D341Med (cell line): ENCODE results near the gene GAREM2.

Experiments used
- DNase-seq: peaks from one replicate; pipeline ENCODE4 v3.0.0; 2012; ENCODE audit warnings: low spot score

Gene GAREM2

GRCh38 chr2:26187537-26188104 lies 14.7 kb downstream of the GAREM2 start:
- no peak for DNase-seq

DNA sequence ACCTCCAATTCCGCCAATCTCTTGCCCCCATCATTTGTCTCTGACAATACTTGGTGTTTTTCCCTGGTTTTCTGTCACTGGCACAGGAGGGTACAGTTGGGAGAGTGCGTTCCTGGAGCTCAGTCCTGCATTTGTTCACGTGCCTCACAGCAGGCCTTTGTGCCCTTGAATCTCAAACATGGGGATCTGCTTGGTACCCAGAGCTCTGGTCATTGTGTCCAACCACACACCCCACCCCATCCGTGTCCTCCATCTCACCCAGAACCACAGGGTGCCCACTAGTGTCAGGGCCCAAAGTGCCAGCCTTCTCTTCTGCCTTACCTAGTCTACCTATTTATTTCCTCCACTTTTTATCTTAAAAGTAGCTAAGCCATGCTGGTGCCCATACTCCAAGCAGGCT lies 16.2 kb downstream of the GAREM2 start:
- DNase-seq = no peak

GRCh38 chr2:26189751-26190150 lies 16.9 kb downstream of the GAREM2 start:
- DNase-seq = no peak

GRCh38 chr2:26190369-26190768 lies 17.5 kb downstream of the GAREM2 start:
- no peak for DNase-seq

GRCh38 chr2:26191316-26192159 lies 18.6 kb downstream of the GAREM2 start:
- DNase-seq = no peak

- no peak for DNase-seq
Measured at GRCh38 chr2:26193578-26194231, 20.8 kb downstream of the GAREM2 start.

- no peak for DNase-seq
Measured at GRCh38 chr2:26195040-26195984, 22.4 kb downstream of the GAREM2 start.

- no peak for DNase-seq
Measured at GRCh38 chr2:26196683-26197418, 24.0 kb downstream of the GAREM2 start.

- no peak for DNase-seq
Measured at GRCh38 chr2:26197516-26197915, 24.6 kb downstream of the GAREM2 start.

DNA sequence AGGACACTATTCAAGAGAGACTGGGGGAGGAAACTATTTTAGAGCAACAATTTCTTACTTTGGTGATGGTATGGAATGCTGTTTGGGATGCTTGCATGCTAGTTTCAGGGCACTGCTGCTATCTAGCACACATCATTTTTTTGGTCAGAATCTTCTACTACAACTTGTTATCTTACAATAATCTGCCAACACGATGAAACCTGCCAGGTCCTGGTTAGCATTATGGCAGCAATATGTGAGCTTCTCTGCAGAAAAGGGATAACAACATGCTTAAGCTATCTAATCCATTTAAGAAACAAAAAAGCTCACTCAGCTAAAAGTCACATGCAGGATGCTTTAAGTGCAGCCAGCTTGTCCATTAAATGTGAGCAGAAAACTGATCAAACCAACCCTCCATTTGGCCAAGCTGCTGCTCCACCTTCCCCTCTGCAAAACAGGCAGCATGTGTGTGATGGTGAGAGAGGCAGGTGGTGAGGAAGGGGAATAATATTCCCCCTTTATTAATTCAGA lies 30.1 kb downstream of the GAREM2 start:
- DNase-seq = no peak

- no peak for DNase-seq
Measured at GRCh38 chr2:26203906-26204305, 31.0 kb downstream of the GAREM2 start.

GRCh38 chr2:26212011-26212410 lies 39.1 kb downstream of the GAREM2 start:
- DNase-seq = no peak

DNA sequence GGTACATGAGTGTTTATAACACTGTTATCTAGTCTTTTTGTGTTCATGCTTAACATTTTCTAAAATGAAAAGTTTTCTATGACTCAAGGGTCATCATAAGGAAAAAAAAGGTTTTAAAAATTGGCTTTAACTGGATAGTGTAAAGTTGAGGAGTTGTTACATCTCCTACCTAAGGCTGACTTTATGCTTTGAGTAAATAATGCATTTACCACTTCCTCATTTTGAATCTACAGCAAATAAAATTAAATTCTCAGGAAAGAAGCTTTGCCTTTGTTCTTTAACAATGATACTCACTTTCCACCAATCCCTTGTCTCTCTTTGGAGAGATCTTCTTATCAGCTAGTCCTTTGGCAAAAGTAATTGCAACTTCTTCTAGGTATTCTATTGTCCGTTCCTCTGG lies 41.9 kb downstream of the GAREM2 start:
- no peak for DNase-seq

DNA sequence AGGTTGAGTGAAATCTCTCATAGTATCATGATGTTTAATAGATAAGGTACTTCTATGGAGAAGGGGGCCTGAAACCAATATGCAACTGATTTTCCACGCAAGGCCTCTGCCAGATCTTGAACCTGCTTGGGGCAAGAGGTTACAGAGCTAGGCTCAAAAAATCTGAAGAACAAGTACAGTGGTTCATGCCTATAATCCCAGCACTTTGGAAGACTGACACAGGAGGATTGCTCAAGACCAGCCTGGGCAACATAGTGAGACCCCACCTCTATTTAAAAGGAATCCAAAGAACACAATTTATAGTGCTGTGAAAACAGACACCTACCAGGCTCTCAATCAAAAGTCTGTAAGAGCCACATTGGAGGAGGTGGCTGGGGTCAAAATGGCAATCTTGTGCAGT lies 42.9 kb downstream of the GAREM2 start:
- no peak for DNase-seq

DNA sequence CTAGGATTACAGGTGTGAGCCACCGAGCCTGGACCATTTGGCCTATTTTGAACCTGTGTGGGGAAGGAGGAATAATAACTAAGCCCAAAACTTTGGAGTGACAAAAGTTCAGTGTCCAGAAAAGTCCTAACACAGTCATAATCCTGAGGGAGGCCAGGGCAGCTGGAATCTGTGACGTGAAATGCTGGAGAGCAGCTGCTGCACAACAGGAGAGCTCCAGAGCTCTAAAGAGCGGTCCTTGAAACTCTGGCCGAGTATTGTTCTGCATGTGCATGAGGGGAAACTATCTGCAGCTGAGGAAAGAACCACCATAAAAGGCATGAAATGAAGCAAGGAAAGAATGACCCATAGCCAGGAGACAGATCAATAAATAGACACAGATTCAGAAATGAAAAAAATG lies 43.7 kb downstream of the GAREM2 start:
- DNase-seq = no peak

GRCh38 chr2:26217720-26218119 lies 44.8 kb downstream of the GAREM2 start:
- no peak for DNase-seq

- peak; percentile 48 for DNase-seq
Measured at GRCh38 chr2:26223018-26223417, 50.1 kb downstream of the GAREM2 start.

GRCh38 chr2:26224095-26224494 lies 51.2 kb downstream of the GAREM2 start:
- no peak for DNase-seq

GRCh38 chr2:26229595-26229994 lies 56.7 kb downstream of the GAREM2 start:
- no peak for DNase-seq

DNA sequence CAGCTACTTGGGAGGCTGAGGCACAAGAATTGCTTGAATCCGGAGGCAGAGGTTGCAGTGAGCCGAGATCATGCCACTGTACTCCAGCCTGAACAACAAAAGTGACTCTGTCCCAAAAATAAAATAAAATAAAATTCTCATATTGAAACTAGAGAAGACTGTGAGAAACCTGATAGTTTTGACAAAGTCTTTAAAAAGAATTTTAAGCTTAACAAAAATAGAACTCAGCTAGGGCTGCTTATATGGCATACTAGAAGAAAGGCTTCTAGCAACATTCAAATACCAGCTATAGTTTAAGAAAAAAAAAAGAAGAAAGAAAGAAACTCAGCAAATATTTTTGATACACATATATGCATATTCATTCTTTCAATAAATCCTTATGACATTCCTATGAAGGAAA lies 57.9 kb downstream of the GAREM2 start:
- no peak for DNase-seq

GRCh38 chr2:26235089-26235488 lies 62.2 kb downstream of the GAREM2 start:
- DNase-seq = no peak
